Endothelial cell of umbilical vein (primary cell): ENCODE measurements around the gene USP47. TPM values are rescaled to one million over a fixed set of nuclear protein-coding genes. Genes with fewer than 3 reads are reported as not detected.

Experiments
- BruUV-seq: library from RNA; stranded (reverse); fragments of 400-500 nt; replicated peaks from 2 replicates; lab custom pipeline; 2021; lab: Mats Ljungman, UMichigan
- CTCF ChIA-PET: fragments of 300-600, 350-600 bp; sonication (Branson Sonifier 250); formaldehyde crosslinking; loops from one replicate; lab custom pipeline; 2021; ENCODE audit warnings: antibody characterized with exemption, inconsistent platforms; lab: Charles Lee
- POLR2A ChIA-PET: fragments of 300-600, 350-600 bp; sonication (Branson Sonifier 250); formaldehyde crosslinking; loops from one replicate; lab custom pipeline; 2021; ENCODE audit warnings: antibody characterized with exemption, inconsistent platforms; lab: Charles Lee
- DNase-seq: peaks from one replicate; pipeline ENCODE4 v3.0.0-alpha.2; 2011; ENCODE audit warnings: low read depth, low spot score
- FAIRE-seq: peaks from 2 replicates; lab custom pipeline; 2011; peaks lifted over from hg19 to GRCh38; lab: Jason Lieb, UNC
- H2AFZ ChIP-seq: 2 replicates; pipeline ENCODE4 v1.6.0; 2012; ENCODE audit warnings: low read depth, low read length, control low read depth, inconsistent platforms
- H3K27ac ChIP-seq: 2 replicates; pipeline ENCODE4 v1.5.1; 2011; ENCODE audit warnings: low read depth, mild to moderate bottlenecking, control low read depth, low read length, moderate library complexity; ENCODE audit not compliant: insufficient read depth
- H3K27me3 ChIP-seq, 2 experiments: 2 replicates each; pipeline versions ENCODE4 v1.6.0 to v1.6.1; 2011; ENCODE audit warnings: low read length in 2 of 2, mixed read lengths in 1 of 2; ENCODE audit not compliant: control insufficient read depth in 2 of 2, insufficient read depth in 2 of 2
- H3K36me3 ChIP-seq, 2 experiments: 2 replicates in 1 of 2; 3 replicates in 1 of 2; pipeline ENCODE4 v1.5.1; 2011; ENCODE audit warnings: low read length in 2 of 2, mild to moderate bottlenecking in 1 of 2, moderate library complexity in 1 of 2; ENCODE audit not compliant: control insufficient read depth in 2 of 2, insufficient read depth in 2 of 2; ENCODE audit errors: extremely low read depth in 1 of 2
- H3K4me1 ChIP-seq: 3 replicates; pipeline ENCODE4 v1.5.1; 2011; ENCODE audit warnings: mild to moderate bottlenecking, low read length; ENCODE audit not compliant: control insufficient read depth, insufficient read depth; ENCODE audit errors: extremely low read depth
- H3K4me2 ChIP-seq: 2 replicates; pipeline ENCODE4 v1.6.1; 2011; ENCODE audit warnings: low read length, control low read depth, mixed read lengths; ENCODE audit not compliant: insufficient read depth
- H3K4me3 ChIP-seq, 3 experiments: fragments of 200-600 bp in 1 of 3; sonication (generic), shearing (Covaris generic) in 1 of 3; replicated peaks in 1 of 3; 2 replicates each; pipeline ENCODE4 v1.5.1; 2011 to 2016; ENCODE audit warnings: control low read depth in 3 of 3, low read length in 3 of 3, mild to moderate bottlenecking in 2 of 3, inconsistent platforms in 1 of 3, low read depth in 1 of 3, moderate library complexity in 1 of 3; ENCODE audit not compliant: insufficient read depth in 1 of 3
- H3K79me2 ChIP-seq: 2 replicates; pipeline ENCODE4 v1.6.0; 2012; ENCODE audit warnings: low read length, inconsistent platforms; ENCODE audit not compliant: control insufficient read depth, insufficient read depth
- H3K9ac ChIP-seq: replicated peaks from 2 replicates; pipeline ENCODE3; 2011; ENCODE audit warnings: low read length, control low read depth; ENCODE audit not compliant: insufficient read depth; ENCODE audit errors: extremely low read depth
- H3K9me1 ChIP-seq: replicated peaks from 3 replicates; pipeline ENCODE4 v1.6.0; 2011; ENCODE audit warnings: mild to moderate bottlenecking, low read length; ENCODE audit not compliant: control insufficient read depth, insufficient read depth; ENCODE audit errors: extremely low read depth
- H3K9me3 ChIP-seq: replicated peaks from 2 replicates; pipeline ENCODE4 v1.5.1; 2012; ENCODE audit warnings: low read length, inconsistent platforms; ENCODE audit not compliant: control insufficient read depth, insufficient read depth
- H4K20me1 ChIP-seq: replicated peaks from 2 replicates; pipeline ENCODE3; 2011; ENCODE audit warnings: mild to moderate bottlenecking, low read length; ENCODE audit not compliant: control insufficient read depth, insufficient read depth; ENCODE audit errors: extremely low read depth
- CTCF ChIP-seq, 2 donors: IDR thresholded peaks; 1 replicate in 1 of 2; 2 replicates in 1 of 2; pipeline ENCODE4 v1.5.1; 2011; ENCODE audit warnings: low read length in 2 of 2, mild to moderate bottlenecking in 2 of 2, moderate library complexity in 2 of 2, control low read depth in 1 of 2, inconsistent platforms in 1 of 2, low read depth in 1 of 2; ENCODE audit not compliant: insufficient read depth in 1 of 2; ENCODE audit errors: extremely low read depth in 1 of 2
- EZH2 ChIP-seq: IDR thresholded peaks from 2 replicates; pipeline ENCODE4 v1.6.1; 2012; ENCODE audit warnings: borderline replicate concordance, low read depth, mild to moderate bottlenecking, moderate library complexity, low read length, inconsistent platforms; ENCODE audit not compliant: severe bottlenecking
- FOS ChIP-seq: IDR thresholded peaks from 2 replicates; pipeline ENCODE4 v1.6.1; 2011; ENCODE audit warnings: mild to moderate bottlenecking, low read length, moderate library complexity, borderline replicate concordance; ENCODE audit not compliant: insufficient read depth
- GATA2 ChIP-seq: IDR thresholded peaks from 2 replicates; pipeline ENCODE4 v1.7.0; 2011; ENCODE audit warnings: low read depth, mild to moderate bottlenecking, moderate library complexity, mixed read lengths, low read length; ENCODE audit not compliant: insufficient read length, insufficient read depth
- JUN ChIP-seq: IDR thresholded peaks from 2 replicates; pipeline ENCODE4 v1.6.1; 2011; ENCODE audit warnings: borderline replicate concordance, low read depth; ENCODE audit not compliant: insufficient read length, insufficient read depth
- MYC ChIP-seq: IDR thresholded peaks from one replicate; pipeline ENCODE4 v1.6.1; 2011; ENCODE audit warnings: mild to moderate bottlenecking, low read depth, low read length
- POLR2A ChIP-seq: IDR thresholded peaks from 2 replicates; pipeline ENCODE4 v1.6.1; 2012; ENCODE audit warnings: low read depth, mild to moderate bottlenecking, control low read depth, low read length
- POLR2AphosphoS5 ChIP-seq: IDR thresholded peaks from 2 replicates; pipeline ENCODE4 v1.6.1; 2012; ENCODE audit warnings: low read depth, mild to moderate bottlenecking, control low read depth, low read length, moderate library complexity; ENCODE audit not compliant: insufficient read depth
- dilution Hi-C: fragments of 300-500 bp; cut with MboI; formaldehyde crosslinking; loops from one replicate; pipeline ENCODE4 v1.15.0; 2019; ENCODE audit warnings: low sequenced_read_pairs; ENCODE audit not compliant: extremely low pct_ligation_motif_present
- intact Hi-C: fragments of 100-400 bp; cut with micrococcal nuclease; formaldehyde crosslinking; loops from one replicate; pipeline ENCODE4 v1.10.0; 2022
- polyA plus RNA-seq, 4 experiments: library from polyadenylated mRNA; depleted of rRNA in 3 of 4; stranded (reverse) in 3 of 4; unstranded in 1 of 4; fragments of >200 nt; gene quantifications; 2 replicates each; pipeline versions ENCODE4 v1.2.1 to v1.2.3, GENCODE V29; 2011 to 2012; ENCODE audit warnings: missing spikeins in 1 of 4
- total RNA-seq: library from RNA; stranded (reverse); gene quantifications from 2 replicates; pipeline ENCODE4 v1.2.3, GENCODE V29; 2021
- TF ChIP-seq, protein P1 (sequence below): IDR thresholded peaks from 2 replicates; pipeline ENCODE4 v1.6.1; 2011; ENCODE audit not compliant: insufficient read depth, insufficient read length

The USP47 gene
- total and polyA plus RNA-seq, 2 donors (not counting 3 experiments of a cell fraction or from before 2014, with no cell fraction given): 7.8 to 38.0 TPM

GRCh38 chr11:11980841-11981308, 139.1 kb downstream of the USP47 start:
- no peaks in the 10 kb centered on the region for H3K9me3 ChIP-seq
- DNase-seq: no peak
- intact Hi-C loops (no loop called here), dilution Hi-C loops (no loop called here)
- peak overlapping the region; percentile 95 for H3K27ac ChIP-seq
- H4K20me1 ChIP-seq: no peaks in the 10 kb centered on the region
- TF ChIP-seq POLR2A (no peak), JUN (peak; percentile 16), EZH2 (no peak), FOS (peak; percentile 44)
- H3K9me1 ChIP-seq: no peaks in the 10 kb centered on the region
- peaks cover 0 to 2% of the 10 kb centered on the region in 2 experiments for H3K36me3 ChIP-seq
- no TSS peak for BruUV-seq
- H3K27me3 ChIP-seq: no peaks in the 10 kb centered on the region
- no peak for FAIRE-seq
- no peak overlapping the region for H3K4me3 ChIP-seq
- H2AFZ ChIP-seq: no peak overlapping the region
- H3K4me1 ChIP-seq: peaks cover 58% of the 10 kb centered on the region
- no peak overlapping the region for H3K9ac ChIP-seq
- no peaks in the 10 kb centered on the region for H3K79me2 ChIP-seq
- ChIA-PET POLR2A (no interaction called here), CTCF (interaction anchor here (0.9 to 3.9 kb wide), 4 partner anchors 15 to 301 kb away, joined by 3 to 13 read pairs (median 4); no protein-coding TSS in a partner anchor)
- no peak overlapping the region for H3K4me2 ChIP-seq

DNA sequence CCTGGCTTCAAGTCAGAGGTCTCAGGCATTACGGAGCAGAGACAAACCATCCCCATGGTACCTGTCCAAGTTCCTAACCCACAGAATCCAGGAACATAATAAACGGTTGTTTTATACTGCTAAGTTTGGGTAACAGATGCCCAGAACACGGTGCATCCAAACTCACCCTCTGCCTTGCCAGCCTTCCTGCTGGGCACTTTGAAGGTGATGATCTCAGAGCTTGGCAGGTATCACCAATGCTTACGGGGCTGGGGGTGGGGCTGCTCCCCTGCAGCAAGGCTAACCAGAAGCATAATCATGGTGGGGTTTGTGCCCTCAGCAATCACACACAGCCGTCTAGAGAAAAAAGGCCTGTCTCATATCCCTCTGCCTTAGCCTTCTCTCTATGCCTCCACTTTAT, 139.6 kb downstream of the USP47 start:
- FAIRE-seq: peak; percentile 44
- no peak for DNase-seq
- no peak overlapping the region for H3K4me2 ChIP-seq
- intact Hi-C loops: no loop called here
- H3K9me1 ChIP-seq: no peaks in the 10 kb centered on the region
- peaks cover 0 to 2% of the 10 kb centered on the region in 2 experiments for H3K36me3 ChIP-seq
- TF ChIP-seq, protein P1, sequence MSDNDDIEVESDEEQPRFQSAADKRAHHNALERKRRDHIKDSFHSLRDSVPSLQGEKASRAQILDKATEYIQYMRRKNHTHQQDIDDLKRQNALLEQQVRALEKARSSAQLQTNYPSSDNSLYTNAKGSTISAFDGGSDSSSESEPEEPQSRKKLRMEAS: no peak
- TF ChIP-seq JUN (no peak), FOS (no peak), POLR2AphosphoS5 (no peak), GATA2 (no peak), CTCF (IDR thresholded peaks at IDR 0.05; ENCODE audit: extremely low read depth in 1 of 2, insufficient read depth in 1 of 2, low read depth in 1 of 2, low read length in 2 of 2) (no peak), MYC (no peak), EZH2 (no peak), POLR2A (no peak)
- no peaks in the 10 kb centered on the region for H3K27me3 ChIP-seq
- no peaks in the 10 kb centered on the region for H3K79me2 ChIP-seq
- no peaks in the 10 kb centered on the region for H4K20me1 ChIP-seq
- no peaks in the 10 kb centered on the region for H3K9me3 ChIP-seq
- no TSS peak for BruUV-seq
- H3K4me3 ChIP-seq: no peak overlapping the region
- H3K27ac ChIP-seq: no peak overlapping the region
- H2AFZ ChIP-seq: no peak overlapping the region
- H3K4me1 ChIP-seq: peaks cover 58% of the 10 kb centered on the region
- POLR2A ChIA-PET: no interaction called here
- CTCF ChIA-PET: interaction anchor here (1.1 to 3.9 kb wide), 2 partner anchors 15 to 63 kb away, joined by 3 to 13 read pairs; no protein-coding TSS in a partner anchor
- dilution Hi-C loops: no loop called here
- no peak overlapping the region for H3K9ac ChIP-seq
